PC-3 (cell line): ENCODE data around the gene NRL. TPM values are rescaled to one million over a fixed set of nuclear protein-coding genes. Genes with fewer than 3 reads are reported as not detected.

Experiments used
- ATAC-seq: fragments of 200-7000 bp; cut with Tn5 transposase; 2 replicates; pipeline ENCODE4 v1.9.1; 2020; ENCODE audit warnings: mild to moderate bottlenecking, moderate library complexity
- BruUV-seq: library from RNA; stranded (reverse); fragments of 400-500 nt; replicated peaks from 2 replicates; lab custom pipeline; 2021; lab: Mats Ljungman, UMichigan
- CTCF ChIA-PET: fragments of 300-600 bp; sonication (Branson Sonifier 250); formaldehyde crosslinking; loops from one replicate; lab custom pipeline; 2022; ENCODE audit warnings: antibody characterized with exemption; lab: Charles Lee
- POLR2A ChIA-PET: fragments of 300-600 bp; sonication (Branson Sonifier 250); formaldehyde crosslinking; loops from one replicate; lab custom pipeline; 2022; ENCODE audit warnings: antibody characterized with exemption; ENCODE audit not compliant: unreplicated experiment; lab: Charles Lee
- DNase-seq: peaks from one replicate; pipeline ENCODE4 v3.0.0-alpha.2; 2015
- H2AFZ ChIP-seq: fragments of 300-600 bp; sonication (generic); 2 replicates; pipeline ENCODE4 v1.6.0; 2016; ENCODE audit warnings: antibody characterized with exemption, low read length
- H3F3A ChIP-seq: fragments of 300-600 bp; sonication (generic); one replicate; pipeline ENCODE4 v1.6.0; 2017; ENCODE audit warnings: antibody characterized with exemption, low read length, control low read depth, mild to moderate bottlenecking; ENCODE audit not compliant: unreplicated experiment
- H3K27ac ChIP-seq: fragments of 300-600 bp; sonication (generic); 2 replicates; pipeline ENCODE4 v1.5.1; 2016; ENCODE audit warnings: mild to moderate bottlenecking, low read length
- H3K27me3 ChIP-seq: fragments of 300-600 bp; sonication (generic); 2 replicates; pipeline ENCODE4 v1.6.1; 2016; ENCODE audit warnings: low read length, mixed read lengths
- H3K36me3 ChIP-seq: fragments of 300-600 bp; sonication (generic); 2 replicates; pipeline ENCODE4 v1.6.1; 2016; ENCODE audit warnings: low read depth, mixed run types, low read length, mixed read lengths
- H3K4me1 ChIP-seq: fragments of 300-600 bp; sonication (generic); 2 replicates; pipeline ENCODE4 v1.5.1; 2016; ENCODE audit warnings: low read length; ENCODE audit not compliant: insufficient read depth
- H3K4me2 ChIP-seq: fragments of 300-600 bp; sonication (generic); 2 replicates; pipeline ENCODE4 v1.6.0; 2016; ENCODE audit warnings: low read length
- H3K4me3 ChIP-seq: fragments of 300-600 bp; sonication (generic); 2 replicates; pipeline ENCODE4 v1.5.1; 2016; ENCODE audit warnings: mild to moderate bottlenecking, low read length, mixed read lengths
- H3K79me2 ChIP-seq: fragments of 300-600 bp; sonication (generic); 2 replicates; pipeline ENCODE4 v1.6.1; 2017; ENCODE audit warnings: low read length, mixed read lengths
- H3K9ac ChIP-seq: fragments of 300-600 bp; sonication (generic); 2 replicates; pipeline ENCODE4 v1.6.0; 2016; ENCODE audit warnings: mild to moderate bottlenecking, low read length
- H3K9me2 ChIP-seq: fragments of 300-600 bp; sonication (generic); replicated peaks from 2 replicates; pipeline ENCODE4 v1.6.1; 2016; ENCODE audit warnings: mixed run types, low read length, mixed read lengths
- H3K9me3 ChIP-seq: fragments of 300-600 bp; sonication (generic); 2 replicates; pipeline ENCODE4 v1.6.1; 2016; ENCODE audit warnings: low read length, mixed read lengths
- H4K20me1 ChIP-seq: fragments of 300-600 bp; sonication (generic); 2 replicates; pipeline ENCODE4 v1.6.1; 2016; ENCODE audit warnings: low read length, mixed read lengths
- CTCF ChIP-seq: fragments of 300-600 bp; sonication (generic); conservative IDR thresholded peaks from 2 replicates; pipeline ENCODE4 v1.5.1; 2017; ENCODE audit warnings: antibody characterized with exemption, low read depth, mild to moderate bottlenecking, low read length
- EZH2 ChIP-seq: fragments of 300-600 bp; sonication (generic); IDR thresholded peaks from one replicate; pipeline ENCODE4 v1.6.1; 2017; ENCODE audit warnings: antibody characterized with exemption, mild to moderate bottlenecking, low read length; ENCODE audit not compliant: unreplicated experiment
- EZH2phosphoT487 ChIP-seq: fragments of 300-600 bp; sonication (generic); IDR thresholded peaks from 2 replicates; pipeline ENCODE4 v1.6.1; 2018; ENCODE audit warnings: mild to moderate bottlenecking, antibody characterized with exemption, low read length, borderline replicate concordance
- intact Hi-C: fragments of 100-400 bp; cut with micrococcal nuclease; formaldehyde crosslinking; loops from 2 replicates; pipeline ENCODE4 v1.9.0; 2023
- total RNA-seq: library from RNA; depleted of rRNA; stranded (reverse); fragments of >200 nt; gene quantifications from 2 replicates; pipeline ENCODE4 v1.2.3, GENCODE V29; 2014

The NRL gene
- total RNA-seq, 1 experiment from 2014 or later, result 1.5 TPM

- Histone ChIP-seq H3F3A (no peaks in the 10 kb centered on the region), H3K36me3 (no peaks in the 10 kb centered on the region)
- POLR2A ChIA-PET, result no interaction called here
These were observed 16.4 kb downstream of the NRL start for GRCh38 chr14:24098229-24098926.

GRCh38 chr14:24096545-24097181 lies 18.1 kb downstream of the NRL start:
- no peaks in the 10 kb centered on the region for H3K9me3 ChIP-seq
- no peaks in the 10 kb centered on the region for H4K20me1 ChIP-seq
- no peaks in the 10 kb centered on the region for H3F3A ChIP-seq
- intact Hi-C loops, result no loop called here
- no peaks in the 10 kb centered on the region for H3K27me3 ChIP-seq
- no peak overlapping the region for H3K27ac ChIP-seq
- ChIA-PET POLR2A (no interaction called here), CTCF (interaction anchor here (0.6 kb wide), 1 partner anchor 322 kb away, joined by 3 read pairs; no protein-coding TSS in a partner anchor)
- no TSS peak for BruUV-seq
- H3K9me2 ChIP-seq, result no peaks in the 10 kb centered on the region
- peaks cover 8% of the 10 kb centered on the region; the same call in 1 of the 2 replicates for H3K79me2 ChIP-seq
- no peak for TF ChIP-seq CTCF
- TF ChIP-seq EZH2, result no peak
- no peak for TF ChIP-seq EZH2phosphoT487
- ATAC-seq (no peak), DNase-seq (no peak)
- H3K4me2 ChIP-seq, result no peak overlapping the region
- no peaks in the 10 kb centered on the region for H3K36me3 ChIP-seq
- H3K4me1 ChIP-seq, result peaks cover 9% of the 10 kb centered on the region
- no peak overlapping the region for H3K4me3 ChIP-seq
- no peak overlapping the region for H2AFZ ChIP-seq
- H3K9ac ChIP-seq, result no peak overlapping the region

More at GRCh38 chr14:24098229-24098926, 16.4 kb downstream of the NRL start:
- TF ChIP-seq CTCF (no peak), EZH2phosphoT487 (no peak), EZH2 (no peak)
- ATAC-seq, result no peak
- no peak for DNase-seq
- Histone ChIP-seq H3K9ac (no peak overlapping the region), H3K27ac (no peak overlapping the region), H3K9me3 (no peaks in the 10 kb centered on the region), H2AFZ (no peak overlapping the region), H4K20me1 (no peaks in the 10 kb centered on the region), H3K4me1 (peaks cover 9% of the 10 kb centered on the region), H3K79me2 (peaks cover 8% of the 10 kb centered on the region; the same call in 1 of the 2 replicates), H3K4me3 (no peak overlapping the region), H3K27me3 (no peaks in the 10 kb centered on the region), H3K9me2 (no peaks in the 10 kb centered on the region), H3K4me2 (no peak overlapping the region)
- CTCF ChIA-PET, result no interaction called here
- BruUV-seq, result no TSS peak
- intact Hi-C loops, result no loop called here
